SK-N-SH treated with all-trans-retinoic acid at 6 μM for 48 hours (cell line): ENCODE data around the gene LAMC1.

ENCODE experiments used
- ATAC-seq: fragments of 200-7000 bp; cut with Tn5 transposase; 3 replicates; pipeline ENCODE4 v1.9.1; 2020; ENCODE audit warnings: mild to moderate bottlenecking, moderate library complexity
- ARNTL ChIP-seq: fragments of 450-650 bp; formaldehyde crosslinking; IDR thresholded peaks from 2 replicates; pipeline ENCODE4 v1.5.0; 2020; ENCODE audit warnings: low read depth, mild to moderate bottlenecking, moderate library complexity, borderline replicate concordance
- BACH2 ChIP-seq: fragments of 250-450 bp; sonication (Bioruptor Pico); IDR thresholded peaks from 2 replicates; pipeline ENCODE4 v1.9.0; 2021; ENCODE audit warnings: mild to moderate bottlenecking, borderline replicate concordance
- CSDC2 ChIP-seq: fragments of 250-450 bp; sonication (Bioruptor Pico); IDR thresholded peaks from 2 replicates; pipeline ENCODE4 v1.5.0; 2020; ENCODE audit warnings: mild to moderate bottlenecking, moderate library complexity
- ESRRG ChIP-seq: fragments of 250-450 bp; sonication (Bioruptor Pico); IDR thresholded peaks from 2 replicates; pipeline ENCODE4 v1.6.1; 2021; ENCODE audit warnings: mild to moderate bottlenecking
- GLIS3 ChIP-seq: fragments of 250-450 bp; sonication (Bioruptor Pico); IDR thresholded peaks from 2 replicates; pipeline ENCODE4 v1.5.0; 2020; ENCODE audit warnings: mild to moderate bottlenecking, moderate library complexity
- ISL1 ChIP-seq: fragments of 250-450 bp; sonication (Bioruptor Pico); IDR thresholded peaks from 2 replicates; pipeline ENCODE4 v2.1.2; 2022; ENCODE audit warnings: mild to moderate bottlenecking, moderate library complexity
- OSR1 ChIP-seq: fragments of 250-450 bp; sonication (Bioruptor Pico); IDR thresholded peaks from 2 replicates; pipeline ENCODE4 v1.8.0; 2022; ENCODE audit warnings: moderate library complexity, mild to moderate bottlenecking, inconsistent platforms
- PPARA ChIP-seq: fragments of 250-450 bp; sonication (Bioruptor Pico); IDR thresholded peaks from 2 replicates; pipeline ENCODE4 v1.5.0; 2020; ENCODE audit warnings: mild to moderate bottlenecking, borderline replicate concordance
- RARB ChIP-seq: fragments of 250-450 bp; sonication (Bioruptor Pico); IDR thresholded peaks from 2 replicates; pipeline ENCODE4 v1.8.0; 2021; ENCODE audit warnings: mild to moderate bottlenecking, moderate library complexity
- SNAI2 ChIP-seq: fragments of 250-450 bp; sonication (Bioruptor Pico); IDR thresholded peaks from 2 replicates; pipeline ENCODE4 v1.5.0; 2020; ENCODE audit warnings: mild to moderate bottlenecking, moderate library complexity
- TCF4 ChIP-seq: fragments of 250-450 bp; sonication (Bioruptor Pico); IDR thresholded peaks from 2 replicates; pipeline ENCODE4 v1.8.0; 2021; ENCODE audit warnings: mild to moderate bottlenecking, moderate library complexity, borderline replicate concordance
- ZC3H10 ChIP-seq: fragments of 250-450 bp; sonication (Bioruptor Pico); IDR thresholded peaks from 2 replicates; pipeline ENCODE4 v1.5.1; 2021; ENCODE audit warnings: mild to moderate bottlenecking, moderate library complexity
- ZFP3 ChIP-seq: fragments of 250-450 bp; sonication (Bioruptor Pico); IDR thresholded peaks from 2 replicates; pipeline ENCODE4 v1.5.0; 2020; ENCODE audit warnings: mild to moderate bottlenecking, moderate library complexity
- ZFP30 ChIP-seq: fragments of 450-650 bp; formaldehyde crosslinking; IDR thresholded peaks from 2 replicates; pipeline ENCODE4 v1.5.0; 2022; ENCODE audit warnings: mild to moderate bottlenecking, moderate library complexity
- ZNF565 ChIP-seq: fragments of 450-650 bp; formaldehyde crosslinking; conservative IDR thresholded peaks from 2 replicates; pipeline ENCODE4 v1.5.0; 2020; ENCODE audit warnings: low read depth, mild to moderate bottlenecking, moderate library complexity
- ZNF70 ChIP-seq: fragments of 450-650 bp; formaldehyde crosslinking; IDR thresholded peaks from 2 replicates; pipeline ENCODE4 v1.5.0; 2020; ENCODE audit warnings: mild to moderate bottlenecking, moderate library complexity
- ZNF8 ChIP-seq: fragments of 450-650 bp; formaldehyde crosslinking; IDR thresholded peaks from 2 replicates; pipeline ENCODE4 v1.5.0; 2020; ENCODE audit warnings: mild to moderate bottlenecking, moderate library complexity
- TF ChIP-seq, protein P1 (sequence below): fragments of 250-450 bp; sonication (Bioruptor Pico); IDR thresholded peaks from 2 replicates; pipeline ENCODE4 v1.8.0; 2021; ENCODE audit warnings: low read depth, mild to moderate bottlenecking, moderate library complexity, borderline replicate concordance
- TF ChIP-seq, protein P2 (sequence below): fragments of 250-450 bp; sonication (Bioruptor Pico); IDR thresholded peaks from 2 replicates; pipeline ENCODE4 v1.5.1; 2020; ENCODE audit warnings: low read depth, mild to moderate bottlenecking, moderate library complexity
- TF ChIP-seq, protein P3 (sequence below): fragments of 250-450 bp; sonication (Bioruptor Pico); IDR thresholded peaks from 2 replicates; pipeline ENCODE4 v1.5.0; 2020; ENCODE audit warnings: mild to moderate bottlenecking, moderate library complexity
- TF ChIP-seq, protein P4 (sequence below): fragments of 250-450 bp; sonication (Bioruptor Pico); IDR thresholded peaks from 2 replicates; pipeline ENCODE4 v1.8.0; 2020; ENCODE audit warnings: mild to moderate bottlenecking, moderate library complexity, borderline replicate concordance

Gene LAMC1

DNA sequence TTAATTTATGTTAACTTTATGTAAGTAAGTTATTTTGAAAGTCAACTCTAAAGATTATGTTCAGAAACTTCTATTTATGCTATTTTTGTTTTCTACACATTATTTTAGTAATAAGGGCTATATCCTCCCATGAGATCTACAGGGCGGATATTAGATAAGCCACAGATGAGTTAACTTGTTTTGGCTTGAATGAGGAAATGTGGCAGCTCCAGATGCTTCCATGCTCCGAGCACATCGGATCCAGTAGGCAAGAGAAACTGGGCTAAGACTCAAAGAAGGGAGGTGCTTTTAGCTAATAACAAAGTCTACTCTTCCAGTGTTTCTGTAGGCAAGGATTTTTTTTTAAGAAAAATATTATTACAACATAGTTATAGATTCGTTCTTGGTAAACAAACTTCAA is 20.0 kb upstream of the LAMC1 start:
- TF ChIP-seq, protein P1, sequence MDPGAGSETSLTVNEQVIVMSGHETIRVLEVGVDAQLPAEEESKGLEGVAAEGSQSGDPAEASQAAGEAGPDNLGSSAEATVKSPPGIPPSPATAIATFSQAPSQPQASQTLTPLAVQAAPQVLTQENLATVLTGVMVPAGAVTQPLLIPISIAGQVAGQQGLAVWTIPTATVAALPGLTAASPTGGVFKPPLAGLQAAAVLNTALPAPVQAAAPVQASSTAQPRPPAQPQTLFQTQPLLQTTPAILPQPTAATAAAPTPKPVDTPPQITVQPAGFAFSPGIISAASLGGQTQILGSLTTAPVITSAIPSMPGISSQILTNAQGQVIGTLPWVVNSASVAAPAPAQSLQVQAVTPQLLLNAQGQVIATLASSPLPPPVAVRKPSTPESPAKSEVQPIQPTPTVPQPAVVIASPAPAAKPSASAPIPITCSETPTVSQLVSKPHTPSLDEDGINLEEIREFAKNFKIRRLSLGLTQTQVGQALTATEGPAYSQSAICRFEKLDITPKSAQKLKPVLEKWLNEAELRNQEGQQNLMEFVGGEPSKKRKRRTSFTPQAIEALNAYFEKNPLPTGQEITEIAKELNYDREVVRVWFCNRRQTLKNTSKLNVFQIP (CRISPR knock-in tag), result no peak
- no peak for TF ChIP-seq GLIS3
- TF ChIP-seq, protein P2, sequence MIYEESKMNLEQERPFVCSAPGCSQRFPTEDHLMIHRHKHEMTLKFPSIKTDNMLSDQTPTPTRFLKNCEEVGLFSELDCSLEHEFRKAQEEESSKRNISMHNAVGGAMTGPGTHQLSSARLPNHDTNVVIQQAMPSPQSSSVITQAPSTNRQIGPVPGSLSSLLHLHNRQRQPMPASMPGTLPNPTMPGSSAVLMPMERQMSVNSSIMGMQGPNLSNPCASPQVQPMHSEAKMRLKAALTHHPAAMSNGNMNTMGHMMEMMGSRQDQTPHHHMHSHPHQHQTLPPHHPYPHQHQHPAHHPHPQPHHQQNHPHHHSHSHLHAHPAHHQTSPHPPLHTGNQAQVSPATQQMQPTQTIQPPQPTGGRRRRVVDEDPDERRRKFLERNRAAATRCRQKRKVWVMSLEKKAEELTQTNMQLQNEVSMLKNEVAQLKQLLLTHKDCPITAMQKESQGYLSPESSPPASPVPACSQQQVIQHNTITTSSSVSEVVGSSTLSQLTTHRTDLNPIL (CRISPR knock-in tag), result no peak
- ATAC-seq, result no peak

DNA sequence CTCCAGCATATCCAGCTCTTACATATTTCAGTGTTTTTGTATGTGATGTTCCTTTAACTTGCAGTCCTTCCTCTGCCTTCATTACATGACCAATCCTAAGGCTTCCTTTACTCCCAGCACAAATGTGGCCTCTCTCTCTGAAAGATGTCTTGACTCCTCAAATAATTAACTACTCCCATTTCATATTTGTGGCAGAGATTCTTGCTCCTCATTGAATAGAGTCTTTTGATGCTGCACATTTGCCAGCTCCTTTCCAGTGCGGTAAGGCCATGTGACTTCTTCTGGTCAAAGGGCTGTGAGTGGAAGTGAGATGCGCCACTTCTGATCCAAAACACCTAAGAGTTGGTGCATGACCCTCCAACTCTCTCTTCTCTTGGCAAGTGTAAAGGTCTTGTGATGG is 19.1 kb upstream of the LAMC1 start:
- no peak for ATAC-seq
- no peak for TF ChIP-seq RARB (CRISPR knock-in tag)
- TF ChIP-seq, protein P3, sequence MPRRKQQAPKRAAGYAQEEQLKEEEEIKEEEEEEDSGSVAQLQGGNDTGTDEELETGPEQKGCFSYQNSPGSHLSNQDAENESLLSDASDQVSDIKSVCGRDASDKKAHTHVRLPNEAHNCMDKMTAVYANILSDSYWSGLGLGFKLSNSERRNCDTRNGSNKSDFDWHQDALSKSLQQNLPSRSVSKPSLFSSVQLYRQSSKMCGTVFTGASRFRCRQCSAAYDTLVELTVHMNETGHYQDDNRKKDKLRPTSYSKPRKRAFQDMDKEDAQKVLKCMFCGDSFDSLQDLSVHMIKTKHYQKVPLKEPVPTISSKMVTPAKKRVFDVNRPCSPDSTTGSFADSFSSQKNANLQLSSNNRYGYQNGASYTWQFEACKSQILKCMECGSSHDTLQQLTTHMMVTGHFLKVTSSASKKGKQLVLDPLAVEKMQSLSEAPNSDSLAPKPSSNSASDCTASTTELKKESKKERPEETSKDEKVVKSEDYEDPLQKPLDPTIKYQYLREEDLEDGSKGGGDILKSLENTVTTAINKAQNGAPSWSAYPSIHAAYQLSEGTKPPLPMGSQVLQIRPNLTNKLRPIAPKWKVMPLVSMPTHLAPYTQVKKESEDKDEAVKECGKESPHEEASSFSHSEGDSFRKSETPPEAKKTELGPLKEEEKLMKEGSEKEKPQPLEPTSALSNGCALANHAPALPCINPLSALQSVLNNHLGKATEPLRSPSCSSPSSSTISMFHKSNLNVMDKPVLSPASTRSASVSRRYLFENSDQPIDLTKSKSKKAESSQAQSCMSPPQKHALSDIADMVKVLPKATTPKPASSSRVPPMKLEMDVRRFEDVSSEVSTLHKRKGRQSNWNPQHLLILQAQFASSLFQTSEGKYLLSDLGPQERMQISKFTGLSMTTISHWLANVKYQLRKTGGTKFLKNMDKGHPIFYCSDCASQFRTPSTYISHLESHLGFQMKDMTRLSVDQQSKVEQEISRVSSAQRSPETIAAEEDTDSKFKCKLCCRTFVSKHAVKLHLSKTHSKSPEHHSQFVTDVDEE (CRISPR knock-in tag), result no peak
- no peak for TF ChIP-seq ZC3H10
- TF ChIP-seq ZNF70 (CRISPR knock-in tag), result no peak
- no peak for TF ChIP-seq ZNF565
- TF ChIP-seq ZFP30, result no peak
- TF ChIP-seq ESRRG, result no peak
- no peak for TF ChIP-seq BACH2 (CRISPR knock-in tag)
- no peak for TF ChIP-seq ARNTL
- no peak for TF ChIP-seq ISL1 (CRISPR knock-in tag)
- TF ChIP-seq PPARA (CRISPR knock-in tag), result no peak
- no peak for TF ChIP-seq ZFP3
- no peak for TF ChIP-seq GLIS3
- TF ChIP-seq SNAI2 (CRISPR knock-in tag), result no peak

DNA sequence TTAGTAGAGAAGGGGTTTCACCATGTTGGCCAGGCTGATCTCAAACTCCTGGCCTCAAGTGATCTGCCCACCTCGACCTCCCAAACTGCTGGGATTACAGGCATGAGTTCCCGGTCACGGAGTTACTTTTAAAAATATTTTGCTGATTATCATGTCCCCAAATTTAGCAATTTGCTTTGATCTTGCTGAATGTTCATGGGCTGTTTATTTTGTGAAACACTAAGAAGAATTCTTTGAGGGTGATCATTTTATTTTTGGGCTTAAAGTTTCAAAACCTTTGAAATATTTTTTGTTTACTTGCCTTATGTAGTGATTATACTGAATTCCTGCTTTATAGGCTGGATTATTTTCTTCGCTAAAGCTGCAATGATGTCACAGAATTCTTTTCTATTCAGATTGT is 11.4 kb upstream of the LAMC1 start:
- no peak for ATAC-seq
- TF ChIP-seq RARB (CRISPR knock-in tag) (no peak), ESRRG (no peak), OSR1 (CRISPR knock-in tag) (no peak), ZC3H10 (no peak), ARNTL (no peak), TCF4 (no peak), SNAI2 (CRISPR knock-in tag) (no peak), ISL1 (CRISPR knock-in tag) (no peak), GLIS3 (no peak)
- TF ChIP-seq, protein P3 (CRISPR knock-in tag), result no peak
- TF ChIP-seq, protein P1 (CRISPR knock-in tag), result no peak

DNA sequence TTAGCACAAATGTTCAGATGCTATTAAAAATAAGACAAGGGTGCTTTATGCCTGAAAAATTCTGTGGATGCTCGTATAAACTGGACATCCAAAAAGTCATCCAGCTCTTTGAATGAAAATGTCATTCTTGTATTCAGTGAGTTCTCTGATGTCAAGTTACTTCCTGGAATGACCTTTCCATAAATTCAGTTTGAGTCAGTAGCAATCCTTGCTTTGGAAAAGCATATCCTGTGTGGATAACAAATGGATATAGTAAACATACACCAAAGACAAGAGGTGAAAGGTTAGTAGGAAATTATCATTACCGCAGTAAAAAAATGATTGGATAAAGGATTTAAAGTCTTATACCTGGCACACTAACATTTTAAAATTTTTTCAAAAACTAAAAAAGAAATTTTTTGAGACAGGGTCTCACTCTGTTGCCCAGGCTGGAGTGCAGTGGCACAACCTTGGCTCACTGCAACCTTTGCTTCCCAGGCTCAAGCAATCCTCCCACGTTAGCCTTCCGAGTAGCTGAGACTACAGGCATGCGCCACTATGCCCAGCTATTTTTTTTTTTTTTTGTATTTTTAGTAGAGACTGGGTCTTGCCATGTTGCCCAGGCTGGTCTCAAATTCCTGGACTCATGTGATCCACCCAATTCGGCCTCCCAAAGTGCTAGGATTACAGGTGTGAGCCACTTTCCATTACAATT is 10.8 kb upstream of the LAMC1 start:
- ATAC-seq, result no peak
- no peak for TF ChIP-seq CSDC2 (CRISPR knock-in tag)
- TF ChIP-seq BACH2 (CRISPR knock-in tag), result no peak
- TF ChIP-seq ZFP30, result no peak
- TF ChIP-seq OSR1 (CRISPR knock-in tag), result no peak
- no peak for TF ChIP-seq ZNF8 (CRISPR knock-in tag)
- TF ChIP-seq ZNF70 (CRISPR knock-in tag), result no peak
- TF ChIP-seq, protein P4, sequence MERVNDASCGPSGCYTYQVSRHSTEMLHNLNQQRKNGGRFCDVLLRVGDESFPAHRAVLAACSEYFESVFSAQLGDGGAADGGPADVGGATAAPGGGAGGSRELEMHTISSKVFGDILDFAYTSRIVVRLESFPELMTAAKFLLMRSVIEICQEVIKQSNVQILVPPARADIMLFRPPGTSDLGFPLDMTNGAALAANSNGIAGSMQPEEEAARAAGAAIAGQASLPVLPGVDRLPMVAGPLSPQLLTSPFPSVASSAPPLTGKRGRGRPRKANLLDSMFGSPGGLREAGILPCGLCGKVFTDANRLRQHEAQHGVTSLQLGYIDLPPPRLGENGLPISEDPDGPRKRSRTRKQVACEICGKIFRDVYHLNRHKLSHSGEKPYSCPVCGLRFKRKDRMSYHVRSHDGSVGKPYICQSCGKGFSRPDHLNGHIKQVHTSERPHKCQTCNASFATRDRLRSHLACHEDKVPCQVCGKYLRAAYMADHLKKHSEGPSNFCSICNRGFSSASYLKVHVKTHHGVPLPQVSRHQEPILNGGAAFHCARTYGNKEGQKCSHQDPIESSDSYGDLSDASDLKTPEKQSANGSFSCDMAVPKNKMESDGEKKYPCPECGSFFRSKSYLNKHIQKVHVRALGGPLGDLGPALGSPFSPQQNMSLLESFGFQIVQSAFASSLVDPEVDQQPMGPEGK (CRISPR knock-in tag), result no peak
- TF ChIP-seq ZNF565, result no peak
- TF ChIP-seq, protein P3 (CRISPR knock-in tag), result no peak
- no peak for TF ChIP-seq RARB (CRISPR knock-in tag)
